ENCODE results near the gene ZC3H12D.

DNA sequence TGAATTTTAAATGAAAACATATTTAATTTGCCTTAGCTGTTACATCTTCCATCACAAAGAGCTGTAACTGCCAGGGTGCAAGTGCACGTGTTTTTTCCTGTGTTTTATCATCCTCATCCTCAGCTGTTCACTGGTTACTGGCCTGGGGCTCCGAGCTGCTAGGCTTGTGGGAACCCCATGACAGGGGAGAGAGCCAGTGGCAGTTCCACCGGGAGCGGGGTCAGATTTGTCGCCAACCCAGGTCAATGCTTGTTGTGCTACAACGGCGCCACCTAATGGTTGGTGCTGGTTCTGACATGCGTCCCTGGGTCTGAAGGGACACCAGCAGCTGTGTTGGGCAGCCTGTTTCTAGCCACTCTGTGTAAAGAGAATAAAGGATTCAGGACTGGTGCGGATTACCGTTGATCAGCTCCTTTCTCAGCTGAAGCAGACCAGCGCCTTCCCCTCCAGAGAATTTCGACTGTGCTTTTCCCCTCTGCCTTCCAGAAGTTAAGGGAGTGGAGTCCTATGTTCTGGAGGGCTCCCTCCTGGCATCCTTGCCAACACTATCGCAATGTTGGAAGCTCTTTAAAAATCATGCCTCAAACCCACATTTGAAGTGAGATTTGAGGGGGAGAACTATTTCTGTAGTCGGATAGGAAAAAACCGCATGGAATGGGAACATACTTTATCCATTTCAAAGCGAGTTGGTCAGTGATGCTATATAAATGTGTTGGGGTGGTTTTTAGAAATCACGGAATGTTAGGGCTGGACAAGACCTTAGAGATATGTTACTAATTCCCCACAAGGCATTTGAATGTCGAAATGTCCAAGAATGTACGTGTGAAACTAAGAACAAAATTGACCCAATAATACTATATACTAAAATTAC lies 52.7 kb downstream of the ZC3H12D start:
- TF ChIP-seq, protein P1, sequence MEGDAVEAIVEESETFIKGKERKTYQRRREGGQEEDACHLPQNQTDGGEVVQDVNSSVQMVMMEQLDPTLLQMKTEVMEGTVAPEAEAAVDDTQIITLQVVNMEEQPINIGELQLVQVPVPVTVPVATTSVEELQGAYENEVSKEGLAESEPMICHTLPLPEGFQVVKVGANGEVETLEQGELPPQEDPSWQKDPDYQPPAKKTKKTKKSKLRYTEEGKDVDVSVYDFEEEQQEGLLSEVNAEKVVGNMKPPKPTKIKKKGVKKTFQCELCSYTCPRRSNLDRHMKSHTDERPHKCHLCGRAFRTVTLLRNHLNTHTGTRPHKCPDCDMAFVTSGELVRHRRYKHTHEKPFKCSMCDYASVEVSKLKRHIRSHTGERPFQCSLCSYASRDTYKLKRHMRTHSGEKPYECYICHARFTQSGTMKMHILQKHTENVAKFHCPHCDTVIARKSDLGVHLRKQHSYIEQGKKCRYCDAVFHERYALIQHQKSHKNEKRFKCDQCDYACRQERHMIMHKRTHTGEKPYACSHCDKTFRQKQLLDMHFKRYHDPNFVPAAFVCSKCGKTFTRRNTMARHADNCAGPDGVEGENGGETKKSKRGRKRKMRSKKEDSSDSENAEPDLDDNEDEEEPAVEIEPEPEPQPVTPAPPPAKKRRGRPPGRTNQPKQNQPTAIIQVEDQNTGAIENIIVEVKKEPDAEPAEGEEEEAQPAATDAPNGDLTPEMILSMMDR (conservative IDR thresholded peaks at IDR 0.05; ENCODE audit: low read depth in 2 of 2): peak; percentile 91 to 100; a peak in 3 of 4 replicates
- no peak for TF ChIP-seq POLR2AphosphoS5 (IDR thresholded peaks at IDR 0.05; ENCODE audit: low read depth)
- TF ChIP-seq CREB1 (CRISPR knock-in tag; IDR thresholded peaks at IDR 0.05; ENCODE audit: low read depth): no peak
- no peak for TF ChIP-seq EZH2phosphoT487 (IDR thresholded peaks at IDR 0.05; ENCODE audit: unreplicated experiment)
- no peak for TF ChIP-seq EZH2 (IDR thresholded peaks at IDR 0.05; ENCODE audit: low read depth, unreplicated experiment)
- no peak for TF ChIP-seq JUNB (IDR thresholded peaks at IDR 0.05; ENCODE audit: unreplicated experiment)
- TF ChIP-seq, protein P2, sequence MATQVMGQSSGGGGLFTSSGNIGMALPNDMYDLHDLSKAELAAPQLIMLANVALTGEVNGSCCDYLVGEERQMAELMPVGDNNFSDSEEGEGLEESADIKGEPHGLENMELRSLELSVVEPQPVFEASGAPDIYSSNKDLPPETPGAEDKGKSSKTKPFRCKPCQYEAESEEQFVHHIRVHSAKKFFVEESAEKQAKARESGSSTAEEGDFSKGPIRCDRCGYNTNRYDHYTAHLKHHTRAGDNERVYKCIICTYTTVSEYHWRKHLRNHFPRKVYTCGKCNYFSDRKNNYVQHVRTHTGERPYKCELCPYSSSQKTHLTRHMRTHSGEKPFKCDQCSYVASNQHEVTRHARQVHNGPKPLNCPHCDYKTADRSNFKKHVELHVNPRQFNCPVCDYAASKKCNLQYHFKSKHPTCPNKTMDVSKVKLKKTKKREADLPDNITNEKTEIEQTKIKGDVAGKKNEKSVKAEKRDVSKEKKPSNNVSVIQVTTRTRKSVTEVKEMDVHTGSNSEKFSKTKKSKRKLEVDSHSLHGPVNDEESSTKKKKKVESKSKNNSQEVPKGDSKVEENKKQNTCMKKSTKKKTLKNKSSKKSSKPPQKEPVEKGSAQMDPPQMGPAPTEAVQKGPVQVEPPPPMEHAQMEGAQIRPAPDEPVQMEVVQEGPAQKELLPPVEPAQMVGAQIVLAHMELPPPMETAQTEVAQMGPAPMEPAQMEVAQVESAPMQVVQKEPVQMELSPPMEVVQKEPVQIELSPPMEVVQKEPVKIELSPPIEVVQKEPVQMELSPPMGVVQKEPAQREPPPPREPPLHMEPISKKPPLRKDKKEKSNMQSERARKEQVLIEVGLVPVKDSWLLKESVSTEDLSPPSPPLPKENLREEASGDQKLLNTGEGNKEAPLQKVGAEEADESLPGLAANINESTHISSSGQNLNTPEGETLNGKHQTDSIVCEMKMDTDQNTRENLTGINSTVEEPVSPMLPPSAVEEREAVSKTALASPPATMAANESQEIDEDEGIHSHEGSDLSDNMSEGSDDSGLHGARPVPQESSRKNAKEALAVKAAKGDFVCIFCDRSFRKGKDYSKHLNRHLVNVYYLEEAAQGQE (IDR thresholded peaks at IDR 0.05; ENCODE audit: unreplicated experiment): no peak
- TF ChIP-seq, protein P3, sequence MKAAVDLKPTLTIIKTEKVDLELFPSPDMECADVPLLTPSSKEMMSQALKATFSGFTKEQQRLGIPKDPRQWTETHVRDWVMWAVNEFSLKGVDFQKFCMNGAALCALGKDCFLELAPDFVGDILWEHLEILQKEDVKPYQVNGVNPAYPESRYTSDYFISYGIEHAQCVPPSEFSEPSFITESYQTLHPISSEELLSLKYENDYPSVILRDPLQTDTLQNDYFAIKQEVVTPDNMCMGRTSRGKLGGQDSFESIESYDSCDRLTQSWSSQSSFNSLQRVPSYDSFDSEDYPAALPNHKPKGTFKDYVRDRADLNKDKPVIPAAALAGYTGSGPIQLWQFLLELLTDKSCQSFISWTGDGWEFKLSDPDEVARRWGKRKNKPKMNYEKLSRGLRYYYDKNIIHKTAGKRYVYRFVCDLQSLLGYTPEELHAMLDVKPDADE (IDR thresholded peaks at IDR 0.05): no peak
